GM12878 (cell line): ENCODE data around the gene NEK7. TPM values are rescaled to one million over a fixed set of nuclear protein-coding genes. Genes with fewer than 3 reads are reported as not detected.

Experiments
- ATAC-seq: fragments of 200-7000 bp; cut with Tn5 transposase; 3 replicates; pipeline ENCODE4 v1.9.1; 2020; ENCODE audit warnings: mild to moderate bottlenecking, moderate library complexity
- BruUV-seq: library from RNA; stranded (reverse); fragments of 400-500 nt; replicated peaks from 2 replicates; lab custom pipeline; 2021; lab: Mats Ljungman, UMichigan
- CTCF ChIA-PET: fragments of 300-600 bp; sonication (Branson Sonifier 250); formaldehyde crosslinking; extraction: SDS; loops from one replicate; lab custom pipeline; 2021; ENCODE audit warnings: inconsistent platforms; lab: Yijun Ruan, JAX
- POLR2A ChIA-PET: fragments of 350-600 bp; formaldehyde crosslinking; extraction: SDS; loops from one replicate; lab custom pipeline; 2021; ENCODE audit warnings: inconsistent platforms; lab: Charles Lee
- RAD21 ChIA-PET: fragments of 300-600 bp; sonication (Branson Sonifier 250); formaldehyde crosslinking; loops from one replicate; lab custom pipeline; 2023; ENCODE audit warnings: antibody characterized with exemption; ENCODE audit not compliant: unreplicated experiment; lab: Charles Lee
- SMC1A ChIA-PET: fragments of 300-600 bp; sonication (Branson Sonifier 250); formaldehyde crosslinking; loops from one replicate; lab custom pipeline; 2023; ENCODE audit not compliant: unreplicated experiment, uncharacterized antibody; lab: Charles Lee
- DNase-seq: peaks from one replicate; pipeline ENCODE4 v3.0.0-alpha.2; 2011; ENCODE audit warnings: low read depth, low spot score
- FAIRE-seq: peaks from 3 replicates; lab custom pipeline; 2011; peaks lifted over from hg19 to GRCh38; lab: Jason Lieb, UNC
- H2AFZ ChIP-seq: 2 replicates; pipeline ENCODE4 v1.6.0; 2011; ENCODE audit warnings: low read depth, low read length, control low read depth; ENCODE audit not compliant: control insufficient read depth
- H3K27ac ChIP-seq: 2 replicates; pipeline ENCODE4 v1.5.1; 2011; ENCODE audit warnings: control low read depth; ENCODE audit not compliant: control insufficient read depth, insufficient read depth
- H3K27me3 ChIP-seq, 2 experiments: replicated peaks in 1 of 2; 2 replicates each; pipeline versions ENCODE4 v1.6.0 to v1.6.1; 2011; ENCODE audit warnings: low read length in 1 of 2; ENCODE audit not compliant: control insufficient read depth in 2 of 2, insufficient read depth in 2 of 2
- H3K36me3 ChIP-seq, 2 experiments: 2 replicates each; pipeline ENCODE4 v1.5.1; 2011; ENCODE audit warnings: low read length in 1 of 2; ENCODE audit not compliant: control insufficient read depth in 2 of 2, insufficient read depth in 2 of 2
- H3K4me1 ChIP-seq: 2 replicates; pipeline ENCODE4 v1.6.1; 2011; ENCODE audit warnings: mild to moderate bottlenecking, low read length, moderate library complexity, mixed read lengths; ENCODE audit not compliant: control insufficient read depth, insufficient read depth
- H3K4me2 ChIP-seq: 2 replicates; pipeline ENCODE4 v1.6.0; 2011; ENCODE audit warnings: control low read depth; ENCODE audit not compliant: control insufficient read depth, insufficient read depth
- H3K4me3 ChIP-seq: fragments of 200-600 bp; sonication (generic); 2 replicates; pipeline ENCODE4 v1.5.1; 2016
- H3K79me2 ChIP-seq: 2 replicates; pipeline ENCODE4 v1.6.0; 2011; ENCODE audit warnings: low read length; ENCODE audit not compliant: control insufficient read depth, insufficient read depth
- H3K9ac ChIP-seq: 2 replicates; pipeline ENCODE4 v1.8.0; 2011; ENCODE audit warnings: low read length, control low read depth, mixed read lengths; ENCODE audit not compliant: control insufficient read depth, insufficient read depth
- H3K9me3 ChIP-seq: replicated peaks from 3 replicates; pipeline ENCODE4 v1.5.1; 2011; ENCODE audit warnings: mild to moderate bottlenecking, low read length; ENCODE audit not compliant: control insufficient read depth, insufficient read depth
- H4K20me1 ChIP-seq: 2 replicates; pipeline ENCODE4 v1.6.0; 2011; ENCODE audit not compliant: control insufficient read depth, insufficient read depth
- CREB1 ChIP-seq: IDR thresholded peaks from 2 replicates; pipeline ENCODE4 v1.6.1; 2012; ENCODE audit warnings: low read depth, mild to moderate bottlenecking, inconsistent platforms
- EED ChIP-seq: sonication (generic); IDR thresholded peaks from 2 replicates; pipeline ENCODE4 v1.6.1; 2016; ENCODE audit warnings: antibody characterized with exemption, low read depth
- EP300 ChIP-seq, 2 experiments: fragments of 150-350 bp in 1 of 2; IDR thresholded peaks; 2 replicates each; pipeline ENCODE4 v1.6.1; 2011 to 2012; ENCODE audit warnings: low read depth in 2 of 2, low read length in 2 of 2, borderline replicate concordance in 1 of 2, improper control_type of control experiment in 1 of 2, inconsistent platforms in 1 of 2; ENCODE audit not compliant: control insufficient read depth in 1 of 2
- ETV6 ChIP-seq, 2 experiments: fragments of 450-650 bp in 1 of 2; IDR thresholded peaks in 1 of 2; conservative IDR thresholded peaks in 1 of 2; 2 replicates each; pipeline ENCODE4 v1.6.1; 2014; ENCODE audit warnings: antibody characterized with exemption in 1 of 2, borderline replicate concordance in 1 of 2, low read depth in 1 of 2, mild to moderate bottlenecking in 1 of 2, moderate library complexity in 1 of 2
- FOS ChIP-seq: IDR thresholded peaks from 3 replicates; pipeline ENCODE4 v1.6.1; 2011; ENCODE audit warnings: borderline replicate concordance; ENCODE audit not compliant: insufficient read length; ENCODE audit errors: extremely low read depth
- HDAC2 ChIP-seq: fragments of 200-600 bp; sonication (generic); IDR thresholded peaks from 2 replicates; pipeline ENCODE4 v1.6.1; 2017
- JUNB ChIP-seq: IDR thresholded peaks from 2 replicates; pipeline ENCODE4 v1.6.1; 2016; ENCODE audit warnings: antibody characterized with exemption, mild to moderate bottlenecking
- KAT2A ChIP-seq: conservative IDR thresholded peaks from 2 replicates; pipeline ENCODE4 v1.6.1; 2011; ENCODE audit warnings: low read depth, low read length; ENCODE audit not compliant: control insufficient read depth
- NFYA ChIP-seq: IDR thresholded peaks from 2 replicates; pipeline ENCODE4 v1.6.1; 2011; ENCODE audit warnings: low read depth, mild to moderate bottlenecking, low read length, improper control_type of control experiment, borderline replicate concordance
- NR2C1 ChIP-seq: fragments of 450-650 bp; IDR thresholded peaks from 2 replicates; pipeline ENCODE4 v1.6.1; 2017; ENCODE audit warnings: antibody characterized with exemption, mild to moderate bottlenecking, moderate library complexity
- SPI1 ChIP-seq: IDR thresholded peaks from 2 replicates; pipeline ENCODE4 v1.6.1; 2011; ENCODE audit warnings: low read depth, mild to moderate bottlenecking, low read length, moderate library complexity, borderline replicate concordance; ENCODE audit not compliant: insufficient read depth
- WGBS: methylation state at CpG from one replicate; pipeline ENCODE4 v1.1.6; 2016; ENCODE audit warnings: low lambda C conversion rate; ENCODE audit not compliant: insufficient replicate concordance, insufficient coverage; ENCODE audit errors: missing lambda C conversion rate; 5-methylcytosine and 5-hydroxymethylcytosine counted together
- in situ Hi-C: fragments of 300-500 bp; cut with MboI; formaldehyde crosslinking; loops from 9 replicates; pipeline ENCODE4 v1.14.3; 2018; ENCODE audit warnings: mixed read lengths
- intact Hi-C: fragments of 100-400 bp; cut with micrococcal nuclease; formaldehyde crosslinking; loops from one replicate; pipeline ENCODE4 v1.14.2; 2022; ENCODE audit not compliant: unreplicated experiment
- polyA plus RNA-seq, 11 experiments: library from polyadenylated mRNA; depleted of rRNA in 4 of 11; unstranded in 6 of 11; stranded (reverse) in 5 of 11; fragments of >200 nt; fragmentation: Nextera tagmentation in 4 of 11; fragmentation: Illumina TruSeq in 1 of 11; extraction: Ambion mirVana in 4 of 11; extraction: Trizol in 1 of 11; gene quantifications; 1 replicate in 1 of 11; 2 replicates in 10 of 11; pipeline versions ENCODE4 v1.2.1 to v1.2.3, GENCODE V29; 2011 to 2016; ENCODE audit warnings: inconsistent platforms in 2 of 11, missing spikeins in 2 of 11, low read depth in 1 of 11
- total RNA-seq, 4 experiments: library from RNA; depleted of rRNA in 3 of 4; stranded (reverse); fragments of >200 nt in 3 of 4; fragmentation: Illumina TruSeq in 1 of 4; extraction: Trizol in 1 of 4; gene quantifications; 2 replicates each; pipeline versions ENCODE4 v1.2.1 to v1.2.3, GENCODE V29; 2013 to 2021
- TF ChIP-seq, protein P1 (sequence below): IDR thresholded peaks from 2 replicates; pipeline ENCODE4 v1.6.1; 2011; ENCODE audit warnings: low read depth, mild to moderate bottlenecking, low read length, moderate library complexity, borderline replicate concordance; ENCODE audit errors: extremely low read depth
- TF ChIP-seq, protein P2 (sequence below): fragments of 450-650 bp; IDR thresholded peaks from 2 replicates; pipeline ENCODE4 v1.6.1; 2016; ENCODE audit warnings: mild to moderate bottlenecking
- TF ChIP-seq, protein P3 (sequence below): IDR thresholded peaks from 2 replicates; pipeline ENCODE4 v1.6.1; 2012; ENCODE audit warnings: low read depth, low read length, improper control_type of control experiment
- TF ChIP-seq, protein P4 (sequence below): IDR thresholded peaks from 2 replicates; pipeline ENCODE4 v1.6.1; 2012; ENCODE audit warnings: mild to moderate bottlenecking, low read depth, low read length

The NEK7 gene
- total and polyA plus RNA-seq, 10 of the 15 experiments (the other 5 are each of a cell fraction or from before 2014, with no cell fraction given), result 9.4 to 77.7 (median 24.0) TPM

DNA sequence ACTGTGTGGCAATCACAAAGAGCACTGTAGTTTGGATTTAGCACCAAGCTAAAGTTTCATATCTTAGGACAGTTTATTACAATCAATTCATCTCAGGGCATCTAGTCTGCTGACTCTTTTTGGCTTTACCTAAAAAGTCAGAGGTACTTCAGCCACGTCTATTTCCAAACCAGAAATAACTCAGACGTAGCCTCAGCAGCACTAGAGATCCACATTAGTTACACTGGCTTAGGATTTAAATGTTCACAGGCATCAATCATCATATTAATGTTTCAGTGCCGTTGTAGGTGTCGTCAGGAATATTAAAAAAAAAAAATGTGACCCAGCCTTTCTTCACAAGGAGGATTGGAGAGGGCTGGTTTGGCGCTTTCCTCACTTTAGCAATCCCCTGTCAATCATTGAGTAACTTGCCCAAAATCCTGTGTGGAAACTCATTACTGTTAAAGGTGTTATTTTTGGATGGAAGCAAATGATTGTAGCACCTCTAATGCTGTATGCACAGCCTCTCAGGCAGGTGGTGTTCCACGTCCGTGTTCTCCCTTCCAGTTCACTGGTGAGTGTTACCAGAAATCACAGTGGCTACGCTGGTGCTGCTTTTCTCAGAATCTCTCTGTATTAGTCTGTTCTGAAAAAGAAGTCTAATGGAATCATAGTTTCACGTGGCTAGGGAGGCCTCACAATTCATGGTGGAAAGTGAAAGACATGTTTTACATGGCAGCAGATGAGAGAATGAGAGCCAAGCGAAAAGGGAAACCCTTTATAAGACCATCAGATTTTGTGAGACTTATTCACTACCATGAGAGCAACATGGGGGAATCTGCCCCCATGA is 45.4 kb downstream of the NEK7 start (continued):
- no peak for TF ChIP-seq FOS
- TF ChIP-seq, protein P1, sequence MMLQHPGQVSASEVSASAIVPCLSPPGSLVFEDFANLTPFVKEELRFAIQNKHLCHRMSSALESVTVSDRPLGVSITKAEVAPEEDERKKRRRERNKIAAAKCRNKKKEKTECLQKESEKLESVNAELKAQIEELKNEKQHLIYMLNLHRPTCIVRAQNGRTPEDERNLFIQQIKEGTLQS, result no peak
- TF ChIP-seq EP300 (IDR thresholded peaks at IDR 0.05; ENCODE audit: borderline replicate concordance in 1 of 2, control insufficient read depth in 1 of 2, low read depth in 2 of 2, low read length in 2 of 2), result no peak
- TF ChIP-seq EED, result peak; percentile 76; the same call in 1 of the 2 replicates
- peak; percentile 35 for TF ChIP-seq JUNB
- no peak for TF ChIP-seq NFYA
- TF ChIP-seq HDAC2, result no peak
- no peak for TF ChIP-seq SPI1
- TF ChIP-seq, protein P2, sequence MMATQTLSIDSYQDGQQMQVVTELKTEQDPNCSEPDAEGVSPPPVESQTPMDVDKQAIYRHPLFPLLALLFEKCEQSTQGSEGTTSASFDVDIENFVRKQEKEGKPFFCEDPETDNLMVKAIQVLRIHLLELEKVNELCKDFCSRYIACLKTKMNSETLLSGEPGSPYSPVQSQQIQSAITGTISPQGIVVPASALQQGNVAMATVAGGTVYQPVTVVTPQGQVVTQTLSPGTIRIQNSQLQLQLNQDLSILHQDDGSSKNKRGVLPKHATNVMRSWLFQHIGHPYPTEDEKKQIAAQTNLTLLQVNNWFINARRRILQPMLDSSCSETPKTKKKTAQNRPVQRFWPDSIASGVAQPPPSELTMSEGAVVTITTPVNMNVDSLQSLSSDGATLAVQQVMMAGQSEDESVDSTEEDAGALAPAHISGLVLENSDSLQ, result peak; percentile 71
- TF ChIP-seq NR2C1, result no peak

DNA sequence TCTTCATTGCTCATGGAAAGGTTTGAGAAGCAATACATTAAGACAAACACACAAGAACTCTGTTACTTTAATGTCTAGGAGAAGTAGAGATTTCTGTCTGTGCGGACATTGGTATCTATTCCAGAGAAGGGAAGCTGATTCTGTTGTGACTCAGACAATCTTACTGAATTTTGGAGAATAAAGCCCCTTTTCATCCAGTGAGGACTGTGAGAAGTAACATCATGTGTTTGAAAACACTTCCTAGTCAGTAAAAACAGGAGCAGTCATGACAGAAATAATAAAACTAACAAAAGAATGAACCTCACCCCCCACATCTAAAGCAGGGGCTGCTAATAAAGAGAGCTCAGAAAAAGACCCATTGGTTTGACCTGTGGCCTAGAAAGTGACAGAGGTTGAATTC is 46.6 kb downstream of the NEK7 start:
- no peak for FAIRE-seq
- no peaks in the 10 kb centered on the region for H4K20me1 ChIP-seq
- intact Hi-C loops, result loop anchor here (2.0 to 10.0 kb wide), 2 partner anchors 47 to 261 kb away; partner anchors contain the start of gene NEK7
- TF ChIP-seq KAT2A (no peak), ETV6 (conservative IDR thresholded peaks at IDR 0.05 in 1 of 2, IDR thresholded peaks at IDR 0.05 in 1 of 2; ENCODE audit: borderline replicate concordance in 1 of 2, low read depth in 1 of 2) (peak in 1 of 2 experiments; percentile 48; a peak in 1 of 4 replicates), CREB1 (no peak)
- TF ChIP-seq, protein P3, sequence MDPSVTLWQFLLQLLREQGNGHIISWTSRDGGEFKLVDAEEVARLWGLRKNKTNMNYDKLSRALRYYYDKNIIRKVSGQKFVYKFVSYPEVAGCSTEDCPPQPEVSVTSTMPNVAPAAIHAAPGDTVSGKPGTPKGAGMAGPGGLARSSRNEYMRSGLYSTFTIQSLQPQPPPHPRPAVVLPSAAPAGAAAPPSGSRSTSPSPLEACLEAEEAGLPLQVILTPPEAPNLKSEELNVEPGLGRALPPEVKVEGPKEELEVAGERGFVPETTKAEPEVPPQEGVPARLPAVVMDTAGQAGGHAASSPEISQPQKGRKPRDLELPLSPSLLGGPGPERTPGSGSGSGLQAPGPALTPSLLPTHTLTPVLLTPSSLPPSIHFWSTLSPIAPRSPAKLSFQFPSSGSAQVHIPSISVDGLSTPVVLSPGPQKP, result no peak
- TF ChIP-seq, protein P4, sequence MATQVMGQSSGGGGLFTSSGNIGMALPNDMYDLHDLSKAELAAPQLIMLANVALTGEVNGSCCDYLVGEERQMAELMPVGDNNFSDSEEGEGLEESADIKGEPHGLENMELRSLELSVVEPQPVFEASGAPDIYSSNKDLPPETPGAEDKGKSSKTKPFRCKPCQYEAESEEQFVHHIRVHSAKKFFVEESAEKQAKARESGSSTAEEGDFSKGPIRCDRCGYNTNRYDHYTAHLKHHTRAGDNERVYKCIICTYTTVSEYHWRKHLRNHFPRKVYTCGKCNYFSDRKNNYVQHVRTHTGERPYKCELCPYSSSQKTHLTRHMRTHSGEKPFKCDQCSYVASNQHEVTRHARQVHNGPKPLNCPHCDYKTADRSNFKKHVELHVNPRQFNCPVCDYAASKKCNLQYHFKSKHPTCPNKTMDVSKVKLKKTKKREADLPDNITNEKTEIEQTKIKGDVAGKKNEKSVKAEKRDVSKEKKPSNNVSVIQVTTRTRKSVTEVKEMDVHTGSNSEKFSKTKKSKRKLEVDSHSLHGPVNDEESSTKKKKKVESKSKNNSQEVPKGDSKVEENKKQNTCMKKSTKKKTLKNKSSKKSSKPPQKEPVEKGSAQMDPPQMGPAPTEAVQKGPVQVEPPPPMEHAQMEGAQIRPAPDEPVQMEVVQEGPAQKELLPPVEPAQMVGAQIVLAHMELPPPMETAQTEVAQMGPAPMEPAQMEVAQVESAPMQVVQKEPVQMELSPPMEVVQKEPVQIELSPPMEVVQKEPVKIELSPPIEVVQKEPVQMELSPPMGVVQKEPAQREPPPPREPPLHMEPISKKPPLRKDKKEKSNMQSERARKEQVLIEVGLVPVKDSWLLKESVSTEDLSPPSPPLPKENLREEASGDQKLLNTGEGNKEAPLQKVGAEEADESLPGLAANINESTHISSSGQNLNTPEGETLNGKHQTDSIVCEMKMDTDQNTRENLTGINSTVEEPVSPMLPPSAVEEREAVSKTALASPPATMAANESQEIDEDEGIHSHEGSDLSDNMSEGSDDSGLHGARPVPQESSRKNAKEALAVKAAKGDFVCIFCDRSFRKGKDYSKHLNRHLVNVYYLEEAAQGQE, result no peak

More for the DNA sequence above, 46.6 kb downstream of the NEK7 start:
- RAD21 ChIA-PET, result interaction anchor here (1.0 kb wide), 1 partner anchor 15 kb away, joined by 3 read pairs; no protein-coding TSS in a partner anchor
- in situ Hi-C loops, result no loop called here
- peaks cover 12% of the 10 kb centered on the region for H3K4me1 ChIP-seq
- POLR2A ChIA-PET, result no interaction called here
- no peaks in the 10 kb centered on the region for H3K27me3 ChIP-seq
- WGBS, result 100% methylated on average over 1 of the region's 1 CpG
- H2AFZ ChIP-seq, result no peak overlapping the region
- SMC1A ChIA-PET, result interaction anchor here (1.0 kb wide), 1 partner anchor 35 kb away, joined by 3 read pairs; no protein-coding TSS in a partner anchor
- peaks cover 3% of the 10 kb centered on the region for H3K79me2 ChIP-seq
- no peaks in the 10 kb centered on the region for H3K36me3 ChIP-seq
- no peak overlapping the region for H3K27ac ChIP-seq
- BruUV-seq, result no TSS peak
- no peak for ATAC-seq
- DNase-seq, result no peak
- H3K4me3 ChIP-seq, result no peak overlapping the region
- no peak overlapping the region for H3K4me2 ChIP-seq
- no peaks in the 10 kb centered on the region; the same call in 2 of the 3 replicates for H3K9me3 ChIP-seq
- no peak overlapping the region for H3K9ac ChIP-seq
- CTCF ChIA-PET, result interaction anchor here (0.8 kb wide), 1 partner anchor 118 kb away, joined by 3 read pairs; no protein-coding TSS in a partner anchor
